ENCODE data around the gene TRAPPC12.

The TRAPPC12 gene

DNA sequence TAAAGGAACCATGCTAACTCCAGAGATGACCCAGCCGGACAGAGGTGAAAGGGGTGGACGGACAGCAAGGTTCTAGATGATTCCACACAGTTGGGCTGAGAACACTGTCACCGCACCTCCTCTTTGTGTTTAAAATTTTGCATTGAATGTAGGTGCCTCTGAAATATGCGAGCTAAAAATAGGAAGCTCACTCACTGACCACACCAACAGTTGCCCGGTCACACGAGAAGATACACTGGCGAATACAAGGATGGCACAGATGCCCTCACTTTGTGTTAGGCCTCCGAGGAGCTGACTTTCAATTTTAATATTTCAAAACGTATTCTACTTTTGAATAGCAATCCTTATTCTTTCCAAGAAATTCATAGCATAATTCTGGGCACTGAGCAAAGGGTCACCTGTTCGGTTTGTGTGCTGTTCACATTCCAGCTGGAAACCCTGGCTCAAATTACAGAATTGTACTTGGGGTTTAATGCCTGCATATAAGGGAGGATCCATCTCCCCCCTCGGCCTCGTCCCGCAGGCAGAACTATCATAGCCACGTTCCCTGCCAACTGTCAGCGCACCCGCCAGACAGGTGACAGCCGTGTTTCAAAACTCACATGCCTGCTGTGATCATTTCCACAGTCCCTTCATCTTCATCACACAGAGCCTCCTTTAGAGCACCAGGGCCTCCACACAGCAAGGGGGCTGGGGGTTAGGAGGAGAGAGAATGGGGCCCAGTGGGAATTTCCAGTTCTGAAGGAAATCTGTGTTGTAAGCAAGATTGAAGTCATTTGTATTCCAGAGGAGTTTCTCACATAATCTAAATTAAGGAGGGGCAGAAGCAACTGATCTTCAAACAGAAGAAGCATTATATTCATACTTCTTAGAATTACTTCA lies 91.6 kb downstream of the TRAPPC12 start:
- DNase-seq, result no peak

DNA sequence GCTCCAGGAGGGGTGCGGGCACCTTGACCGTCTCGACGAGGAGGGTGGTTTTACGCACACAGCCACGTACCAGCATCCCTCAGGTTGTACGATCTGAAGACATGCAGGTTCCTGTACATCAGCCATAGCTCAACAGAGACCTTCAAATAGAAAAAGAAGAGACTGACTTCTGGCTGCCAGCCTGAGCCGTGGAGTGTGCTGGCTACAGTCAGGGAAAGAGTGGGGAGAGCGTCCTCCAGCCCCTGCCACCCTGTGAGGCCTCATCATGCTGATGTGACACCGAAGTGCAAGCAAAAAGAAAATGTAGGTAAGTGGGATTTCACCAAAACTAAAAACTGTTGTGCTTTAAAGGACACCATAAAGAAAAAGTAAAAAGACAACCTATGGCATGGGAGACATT lies 92.8 kb downstream of the TRAPPC12 start:
- DNase-seq, result no peak

DNA sequence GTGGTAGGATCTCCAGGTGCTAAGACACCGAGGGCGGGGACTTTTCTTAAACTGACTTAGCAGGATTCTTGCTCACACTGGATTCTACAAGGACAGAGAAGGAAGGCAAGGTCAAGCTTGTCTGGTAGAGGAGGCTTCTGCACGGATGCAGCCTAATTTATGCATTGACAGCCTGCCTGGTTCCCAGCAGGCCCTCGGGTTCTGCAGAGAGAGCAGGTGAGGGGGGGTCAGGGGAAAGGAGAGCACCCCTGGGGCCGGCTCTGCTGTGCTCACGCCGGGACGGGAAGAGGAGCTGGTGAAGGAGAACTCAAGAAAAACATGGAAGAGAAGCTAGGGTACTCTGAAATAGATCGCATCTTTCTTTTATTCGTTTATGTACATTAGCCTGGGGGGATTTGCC lies 93.5 kb downstream of the TRAPPC12 start:
- DNase-seq, result no peak

DNA sequence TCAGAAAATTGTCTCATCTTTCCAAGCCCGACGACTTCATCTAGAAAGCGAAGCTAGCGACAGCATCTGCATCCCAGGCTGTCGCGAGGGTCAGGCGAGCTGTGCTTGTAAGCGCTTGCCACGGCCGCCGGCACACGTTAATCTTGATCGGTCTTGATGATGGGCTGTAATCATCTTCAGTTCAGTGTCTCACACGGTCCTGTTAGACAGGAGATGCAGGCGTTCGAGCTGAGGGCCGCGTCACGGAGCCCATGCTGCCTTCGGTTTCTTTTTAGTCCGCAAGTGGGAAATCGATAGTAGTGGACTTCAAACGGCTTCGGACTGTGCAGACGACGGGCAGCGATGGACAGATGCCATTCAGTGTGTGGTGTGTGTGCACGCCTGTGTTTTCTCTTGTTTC lies 96.3 kb downstream of the TRAPPC12 start:
- no peak for DNase-seq

DNA sequence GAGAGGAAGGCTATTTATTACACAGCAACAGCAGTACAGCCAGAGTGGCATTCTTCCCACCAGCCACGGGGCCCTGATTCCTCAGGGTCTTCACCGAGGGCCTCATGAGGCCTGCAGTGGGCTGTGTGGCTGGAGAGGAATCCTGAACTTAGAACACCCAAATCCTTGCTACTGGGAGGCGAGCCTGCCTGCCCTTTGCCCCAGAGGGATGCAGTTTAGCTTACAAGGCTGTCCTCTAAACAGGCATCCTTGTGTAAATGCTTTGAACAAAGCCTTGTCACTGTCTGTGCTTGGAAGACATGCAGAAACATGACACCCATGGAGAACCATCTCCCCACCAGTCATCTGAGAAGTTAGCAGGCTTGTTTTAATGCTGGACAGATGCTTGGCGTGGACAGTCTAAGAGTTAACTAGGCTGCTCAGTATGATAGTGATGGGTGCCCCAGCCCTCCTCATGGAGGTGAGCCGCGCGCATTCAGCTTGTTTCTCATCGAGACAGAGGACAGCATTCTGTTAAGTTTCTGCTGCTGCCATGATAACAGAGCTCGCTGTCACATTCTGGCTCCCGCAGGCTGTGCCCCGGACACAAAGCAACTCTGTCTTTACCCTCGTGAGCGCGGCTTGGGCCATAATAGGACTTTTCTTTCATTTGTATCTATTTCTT lies 97.0 kb downstream of the TRAPPC12 start:
- DNase-seq, result no peak

GRCh38 chr2:3476985-3477327 lies 97.5 kb downstream of the TRAPPC12 start:
- DNase-seq, result no peak

GRCh38 chr2:3478846-3479385 lies 99.4 kb downstream of the TRAPPC12 start:
- no peak for DNase-seq

GRCh38 chr2:3479430-3480320 lies 100.2 kb downstream of the TRAPPC12 start:
- no peak for DNase-seq

- DNase-seq, result no peak
These were observed 101.0 kb downstream of the TRAPPC12 start for GRCh38 chr2:3480352-3481010.

DNA sequence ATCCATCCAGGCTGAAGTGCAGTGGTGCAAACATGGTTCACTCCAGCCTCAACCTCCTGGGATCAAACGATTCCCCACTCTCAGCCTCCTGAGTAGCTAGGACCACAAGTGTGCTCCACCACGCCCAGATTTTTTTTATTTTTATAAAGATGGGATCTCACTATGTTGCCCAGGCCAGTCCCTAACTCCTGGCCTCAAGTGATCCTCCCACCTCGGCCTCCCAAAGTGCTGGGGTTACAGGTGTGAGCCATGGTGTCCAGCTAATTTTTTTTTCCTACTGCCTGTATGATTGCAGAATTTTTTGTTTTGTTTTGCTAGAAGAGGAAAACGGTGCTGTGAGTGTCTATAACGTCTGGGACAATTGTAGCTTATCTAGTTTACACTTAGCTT lies 101.5 kb downstream of the TRAPPC12 start:
- DNase-seq, result no peak

DNA sequence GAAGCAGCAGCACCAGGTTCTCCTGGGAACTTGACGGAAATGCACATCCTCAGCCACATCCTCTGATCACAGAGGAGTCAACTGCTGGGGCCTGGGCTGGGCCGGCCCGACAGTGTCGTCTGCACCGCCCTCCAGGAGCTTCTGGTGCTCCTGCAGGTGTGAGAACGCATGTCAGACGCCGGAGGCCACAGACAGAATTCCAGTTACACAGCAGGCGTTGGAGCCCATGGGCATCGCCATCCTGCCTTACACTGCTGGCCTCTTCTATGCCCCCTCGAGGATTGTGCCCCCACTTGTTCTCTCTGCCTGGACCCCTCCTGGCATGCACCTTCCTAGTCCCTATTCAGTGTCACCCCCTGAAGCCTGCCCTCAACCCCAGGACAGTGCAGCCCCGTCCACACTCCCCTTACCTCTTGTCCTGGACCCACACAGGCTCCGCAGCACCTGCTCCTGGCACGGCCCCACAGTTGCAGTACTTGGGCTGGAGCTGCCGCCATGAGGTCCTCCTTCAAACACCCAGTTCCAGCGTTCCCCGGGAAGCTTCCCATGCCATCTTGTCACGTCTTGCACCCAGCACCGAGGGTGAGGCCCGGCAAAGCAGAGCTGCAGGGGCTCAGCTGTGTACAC lies 102.4 kb downstream of the TRAPPC12 start:
- DNase-seq, result no peak

GRCh38 chr2:3482363-3482821 lies 102.9 kb downstream of the TRAPPC12 start:
- DNase-seq, result no peak

DNA sequence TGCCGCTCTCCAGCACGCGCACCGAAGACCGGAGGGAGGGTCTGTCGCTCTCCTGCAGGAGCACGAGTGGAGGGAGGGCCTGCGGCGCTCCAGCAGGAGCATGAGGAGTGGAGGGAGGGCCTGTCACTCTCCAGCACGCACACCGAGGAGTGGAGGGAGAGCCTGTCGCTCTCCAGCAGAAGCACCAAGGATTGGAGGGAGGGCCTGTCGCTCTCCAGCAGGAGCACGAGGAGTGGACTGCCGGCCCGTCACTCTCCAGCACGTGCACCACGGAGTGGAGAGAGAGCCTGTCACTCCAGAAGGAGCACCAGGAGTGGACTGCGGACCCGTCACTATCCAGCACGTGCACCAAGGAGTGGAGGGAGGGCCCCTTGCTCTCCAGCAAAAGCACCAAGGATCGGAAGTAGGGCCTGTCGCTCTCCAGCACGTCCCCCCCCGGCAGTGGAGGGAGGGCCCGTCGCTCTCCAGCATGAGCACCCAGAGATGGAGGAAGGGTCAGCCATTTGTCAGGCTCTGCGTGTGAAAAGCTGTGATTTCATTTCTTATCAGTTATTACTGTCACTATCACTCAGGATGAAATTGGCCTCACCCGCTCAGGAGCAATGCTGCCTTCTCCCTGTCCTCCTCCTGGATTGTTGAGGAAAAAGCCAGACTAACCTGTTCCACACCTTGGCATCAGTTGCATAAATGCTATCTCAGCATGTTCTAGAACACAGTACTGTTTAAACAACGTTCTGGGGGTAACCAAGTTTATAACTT lies 103.9 kb downstream of the TRAPPC12 start:
- DNase-seq, result no peak

DNA sequence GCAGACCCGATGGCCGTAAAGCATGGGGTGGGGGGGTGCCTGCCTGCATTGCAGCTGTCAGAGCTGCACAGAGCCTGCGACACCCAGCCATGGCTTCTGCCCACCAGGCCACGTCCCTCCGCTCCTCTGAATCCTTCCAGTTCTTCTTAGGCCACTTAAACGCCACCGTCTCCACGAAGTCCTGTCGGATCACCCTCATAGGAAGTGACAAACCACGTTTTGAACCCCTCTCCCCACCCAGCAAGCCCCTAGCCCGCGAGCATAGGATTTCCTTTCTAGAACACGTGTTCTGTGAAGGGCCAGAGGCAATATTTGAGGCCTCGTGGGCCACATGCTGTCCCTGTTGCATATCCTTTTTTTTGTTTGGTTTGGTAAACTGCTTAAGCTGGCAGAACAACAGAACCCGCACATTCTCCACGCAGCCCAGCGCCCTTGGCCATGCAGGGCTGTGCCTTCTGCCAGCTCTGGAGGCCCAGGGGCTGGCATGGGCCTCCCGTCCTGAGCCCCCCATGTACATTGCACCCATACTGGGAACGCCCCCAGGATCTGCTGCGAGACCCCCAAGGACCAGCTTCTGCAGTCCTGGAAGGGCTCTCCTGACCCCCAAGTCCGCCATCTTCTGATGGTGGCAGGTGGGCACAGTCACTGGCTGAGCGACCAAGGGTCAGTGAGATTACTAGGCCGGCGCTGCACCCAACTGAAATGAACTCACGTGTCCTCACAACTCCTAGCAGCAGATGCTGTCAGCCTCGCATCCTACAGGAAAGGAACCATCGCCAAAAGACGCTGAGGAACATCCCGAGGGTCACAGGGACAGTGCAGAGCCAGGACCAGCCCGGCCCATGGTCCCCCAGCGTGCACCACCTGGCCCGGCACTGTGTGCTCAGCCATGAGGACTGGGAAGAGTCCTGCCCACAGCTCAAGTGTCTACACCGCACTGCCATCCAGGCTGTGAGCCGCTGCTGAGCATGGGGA lies 104.8 kb downstream of the TRAPPC12 start:
- no peak for DNase-seq

GRCh38 chr2:3485166-3485565 lies 105.7 kb downstream of the TRAPPC12 start:
- DNase-seq, result no peak

- no peak for DNase-seq
These were observed 106.8 kb downstream of the TRAPPC12 start for GRCh38 chr2:3486047-3487027.

DNA sequence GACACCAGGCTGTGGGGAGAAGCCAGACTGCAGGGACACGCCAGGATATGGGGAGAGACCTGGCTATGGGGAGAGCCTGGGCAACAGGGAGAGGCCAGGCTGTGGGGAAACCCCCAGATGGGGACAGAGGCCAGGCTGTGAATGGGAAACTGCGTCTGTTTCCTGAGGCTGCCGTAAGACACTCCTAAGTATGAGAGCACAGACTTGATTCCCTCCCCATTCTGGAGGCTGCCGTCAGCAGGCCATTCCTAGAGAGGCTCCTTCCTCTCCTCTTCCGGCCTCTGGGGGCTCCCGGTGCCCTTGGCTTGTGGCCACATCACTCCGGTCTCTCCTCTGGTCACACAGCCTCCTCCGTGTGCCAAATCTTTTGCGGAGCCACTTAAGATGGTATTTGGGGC lies 107.5 kb downstream of the TRAPPC12 start:
- DNase-seq, result no peak

DNA sequence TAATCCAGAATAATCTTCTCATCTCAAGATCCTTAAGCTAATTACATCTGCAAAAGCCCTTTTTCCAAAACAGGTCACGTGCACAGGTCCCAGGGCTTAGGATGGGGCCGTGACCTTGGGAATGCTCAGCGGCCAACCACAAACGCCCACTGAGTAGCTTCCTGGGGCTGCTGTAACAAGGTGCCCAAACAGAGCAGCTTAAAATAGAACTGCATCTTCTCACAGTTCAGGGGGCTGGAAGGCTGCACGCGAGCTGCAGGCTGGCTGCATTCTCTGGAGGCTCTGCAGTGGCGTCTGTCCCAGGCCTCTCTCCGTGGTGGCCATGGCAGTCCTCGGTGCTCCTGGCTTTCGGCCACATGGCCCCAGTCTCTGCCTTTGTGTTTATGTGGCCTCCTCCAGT lies 107.9 kb downstream of the TRAPPC12 start:
- no peak for DNase-seq

DNA sequence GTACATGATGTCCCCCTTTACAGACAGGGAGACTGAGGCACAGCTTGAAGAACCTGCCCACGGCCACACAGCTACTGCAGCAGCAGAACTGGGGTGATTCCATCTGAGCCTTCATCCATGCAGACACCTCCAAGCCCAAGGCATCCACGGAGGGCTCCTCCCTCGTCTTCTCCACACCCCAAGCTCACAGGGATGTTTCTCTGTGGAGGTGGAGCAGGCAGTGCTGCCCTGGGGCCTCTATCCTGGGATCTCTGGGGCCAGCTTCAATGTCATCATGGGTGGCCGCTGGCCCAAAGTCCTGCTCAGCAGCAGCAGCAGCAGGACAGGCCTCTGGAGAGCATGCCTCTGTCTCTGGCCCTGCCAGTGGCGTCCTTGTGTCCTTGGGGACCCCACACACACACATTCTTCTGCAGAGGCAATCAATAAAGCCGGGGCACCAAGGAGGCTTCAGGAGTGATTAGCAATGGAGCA lies 108.6 kb downstream of the TRAPPC12 start:
- no peak for DNase-seq

All from NCI-H1694 (cell line).